Karpas-422 (cell line): ENCODE results near the gene CPT1C. TPM values are rescaled to one million over a fixed set of nuclear protein-coding genes. Genes with fewer than 3 reads are reported as not detected.

Experiments used
- DNase-seq: peaks from one replicate; pipeline ENCODE4 v3.0.0-alpha.2; 2015
- H2AFZ ChIP-seq: fragments of 200-600 bp; sonication (generic); 2 replicates; pipeline ENCODE4 v1.6.1; 2014; ENCODE audit warnings: antibody characterized with exemption, low read length, mixed read lengths
- H3K27ac ChIP-seq: fragments of 200-600 bp; sonication (generic); 2 replicates; pipeline ENCODE4 v1.5.1; 2014; ENCODE audit warnings: mild to moderate bottlenecking, low read length, moderate library complexity
- H3K27me3 ChIP-seq: fragments of 200-600 bp; sonication (generic); 2 replicates; pipeline ENCODE4 v1.6.1; 2014; ENCODE audit warnings: low read length, mixed read lengths
- H3K36me3 ChIP-seq: fragments of 200-600 bp; sonication (generic); 2 replicates; pipeline ENCODE4 v1.6.1; 2014; ENCODE audit warnings: low read length, mixed read lengths; ENCODE audit not compliant: insufficient read depth
- H3K4me1 ChIP-seq: fragments of 200-600 bp; sonication (generic); 2 replicates; pipeline ENCODE4 v1.6.1; 2014; ENCODE audit warnings: mild to moderate bottlenecking, low read length, mixed read lengths
- H3K4me2 ChIP-seq: fragments of 200-600 bp; sonication (generic); 2 replicates; pipeline ENCODE4 v1.6.1; 2014; ENCODE audit warnings: low read length, low read depth, mild to moderate bottlenecking; ENCODE audit not compliant: poor library complexity, severe bottlenecking
- H3K4me3 ChIP-seq: fragments of 200-600 bp; sonication (generic); 2 replicates; pipeline ENCODE4 v1.5.1; 2014; ENCODE audit warnings: mild to moderate bottlenecking, antibody characterized with exemption, low read length, mixed read lengths
- H3K79me2 ChIP-seq: fragments of 200-600 bp; sonication (generic); 2 replicates; pipeline ENCODE4 v1.6.1; 2014; ENCODE audit warnings: mild to moderate bottlenecking, low read length, mixed read lengths
- H3K9ac ChIP-seq: fragments of 200-600 bp; sonication (generic); 2 replicates; pipeline ENCODE4 v1.6.0; 2014; ENCODE audit warnings: low read length
- H3K9me2 ChIP-seq: fragments of 200-600 bp; sonication (generic), shearing (Covaris generic); replicated peaks from 2 replicates; pipeline ENCODE4 v1.6.0; 2014; ENCODE audit warnings: mild to moderate bottlenecking, low read length, moderate library complexity; ENCODE audit not compliant: insufficient read depth
- H3K9me3 ChIP-seq: fragments of 300-700, 200-600 bp; sonication (generic); 2 replicates; pipeline ENCODE4 v1.6.1; 2014; ENCODE audit warnings: low read length, mixed read lengths
- H4K20me1 ChIP-seq: fragments of 200-600 bp; sonication (generic); 2 replicates; pipeline ENCODE4 v1.6.1; 2014; ENCODE audit warnings: mild to moderate bottlenecking, antibody characterized with exemption, low read length, low read depth; ENCODE audit not compliant: insufficient read depth
- small RNA-seq: library from RNA; depleted of rRNA; stranded (forward); fragments of <200 nt; gene quantifications from one replicate; pipeline ENCODE3, GENCODE V24; 2014
- total RNA-seq: library from RNA; depleted of rRNA; stranded (reverse); fragments of >200 nt; shearing (Covaris generic); gene quantifications from 2 replicates; pipeline ENCODE4 v1.2.3, GENCODE V29; 2014; ENCODE audit warnings: low replicate concordance; rRNA removed

The CPT1C gene
- total RNA-seq, 1 experiment from 2014 or later, result 0.26 TPM

GRCh38 chr19:49758292-49758691, 67.4 kb downstream of the CPT1C start:
- Histone ChIP-seq H3K9me2 (no peaks in the 10 kb centered on the region), H3K27ac (no peak overlapping the region), H4K20me1 (no peaks in the 10 kb centered on the region), H3K27me3 (no peaks in the 10 kb centered on the region), H2AFZ (no peak overlapping the region; the same call in 1 of the 2 replicates), H3K4me1 (peaks cover 12% of the 10 kb centered on the region), H3K9me3 (peaks cover 10% of the 10 kb centered on the region; the same call in 1 of the 2 replicates), H3K4me2 (no peak overlapping the region), H3K36me3 (no peaks in the 10 kb centered on the region), H3K4me3 (no peak overlapping the region), H3K9ac (0 out of 2 replicates have a peak overlapping the region, but pooled peaks have one; percentile 24), H3K79me2 (no peaks in the 10 kb centered on the region)
- DNase-seq, result no peak

- Histone ChIP-seq H3K4me2 (peak overlapping the region; percentile 67), H3K9me2 (no peaks in the 10 kb centered on the region), H3K27me3 (no peaks in the 10 kb centered on the region), H3K4me3 (peak overlapping the region; percentile 51; the same call in 1 of the 2 replicates), H3K9me3 (peaks cover 4% of the 10 kb centered on the region; the same call in 1 of the 2 replicates), H3K79me2 (no peaks in the 10 kb centered on the region), H3K9ac (peak overlapping the region; percentile 60), H2AFZ (peak overlapping the region; percentile 79), H4K20me1 (no peaks in the 10 kb centered on the region), H3K4me1 (peaks cover 22% of the 10 kb centered on the region), H3K36me3 (no peaks in the 10 kb centered on the region), H3K27ac (peak overlapping the region; percentile 8; the same call in 1 of the 2 replicates)
- no peak for DNase-seq
Measured at GRCh38 chr19:49761249-49761624, 70.3 kb downstream of the CPT1C start.

GRCh38 chr19:49761625-49762311, 70.9 kb downstream of the CPT1C start:
- Histone ChIP-seq H2AFZ (peak overlapping the region; percentile 79), H4K20me1 (no peaks in the 10 kb centered on the region), H3K36me3 (no peaks in the 10 kb centered on the region), H3K9ac (peak overlapping the region; percentile 60), H3K4me1 (peaks cover 22% of the 10 kb centered on the region), H3K4me3 (peak overlapping the region; percentile 51; the same call in 1 of the 2 replicates), H3K9me3 (no peaks in the 10 kb centered on the region), H3K27me3 (no peaks in the 10 kb centered on the region), H3K4me2 (peak overlapping the region; percentile 67), H3K27ac (peak overlapping the region; percentile 8; the same call in 1 of the 2 replicates), H3K79me2 (no peaks in the 10 kb centered on the region), H3K9me2 (no peaks in the 10 kb centered on the region)
- peak; percentile 85 for DNase-seq

GRCh38 chr19:49763230-49763629, 72.3 kb downstream of the CPT1C start, which contains the start of gene TSKS:
Gene TSKS (minus strand): TSS chr19:49763306. CDS start chr19:49763247, 59 bp downstream.
- DNase-seq, result no peak
- H3K9ac ChIP-seq, result peak within 1 kb of the TSS; percentile 60
- peaks cover 9% of the 10 kb centered on the region; the same call in 1 of the 2 replicates for H4K20me1 ChIP-seq
- H3K36me3 ChIP-seq, result no peaks in the 10 kb centered on the region
- no peaks in the 10 kb centered on the region for H3K9me3 ChIP-seq
- peak within 1 kb of the TSS; percentile 67 for H3K4me2 ChIP-seq
- H3K4me3 ChIP-seq, result peak within 1 kb of the TSS; percentile 51; the same call in 1 of the 2 replicates
- no peaks in the 10 kb centered on the region for H3K27me3 ChIP-seq
- peak within 1 kb of the TSS; percentile 79 for H2AFZ ChIP-seq
- H3K27ac ChIP-seq, result no peak within 1 kb of the TSS
- H3K4me1 ChIP-seq, result peaks cover 29% of the 10 kb centered on the region
- no peaks in the 10 kb centered on the region for H3K9me2 ChIP-seq
- peaks cover 14% of the 10 kb centered on the region for H3K79me2 ChIP-seq

Small RNA genes within 50 kb of the gene (small RNA-seq; reads per million reads assigned to genes)
- not detected for gene MIR5088

Other genes with a start within 250 kb of the CPT1C start
- gene SLC17A7, start 249.6 kb upstream of the CPT1C start, total RNA-seq, result 0.47 and 0.63 TPM in 2 replicates
- 163 and 223 TPM in 2 replicates for gene PIH1D1, start 239.3 kb upstream of the CPT1C start, total RNA-seq
- gene ALDH16A1, start 237.9 kb upstream of the CPT1C start, total RNA-seq, result 15.9 and 83.3 TPM in 2 replicates
- gene FLT3LG, start 216.9 kb upstream of the CPT1C start, total RNA-seq, result 18.8 and 19.3 TPM in 2 replicates
- 6,359 and 8,659 TPM in 2 replicates for gene RPL13A, start 203.5 kb upstream of the CPT1C start, total RNA-seq
- 6,857 and 9,247 TPM in 2 replicates for gene RPS11, start 194.7 kb upstream of the CPT1C start, total RNA-seq
- gene FCGRT, start 178.5 kb upstream of the CPT1C start, total RNA-seq, result 1.8 and 3.5 TPM in 2 replicates
- gene RCN3, start 163.1 kb upstream of the CPT1C start, total RNA-seq, result 0.22 TPM in 1 of 2 replicates, not detected in the other
- gene NOSIP, start 110.6 kb upstream of the CPT1C start, total RNA-seq, result 68.5 and 136 TPM in 2 replicates
- gene PRRG2, start 109.8 kb upstream of the CPT1C start, total RNA-seq, result 1.3 and 3.8 TPM in 2 replicates
- 8.7 and 12.8 TPM in 2 replicates for gene PRR12, start 99.9 kb upstream of the CPT1C start, total RNA-seq
- gene RRAS, start 51.0 kb upstream of the CPT1C start, total RNA-seq, result 0.22 and 1.8 TPM in 2 replicates
- gene SCAF1, start 48.9 kb upstream of the CPT1C start, total RNA-seq, result 8.3 and 19.6 TPM in 2 replicates
- 78.2 and 293 TPM in 2 replicates for gene IRF3, start 25.3 kb upstream of the CPT1C start, total RNA-seq
- 25.6 and 35.4 TPM in 2 replicates for gene BCL2L12, start 25.2 kb upstream of the CPT1C start, total RNA-seq
- 293 and 522 TPM in 2 replicates for gene PRMT1, start 13.8 kb upstream of the CPT1C start, total RNA-seq
- 4.0 and 12.0 TPM in 2 replicates for gene ADM5, start 1.5 kb upstream of the CPT1C start, total RNA-seq
- 5.7 and 17.9 TPM in 2 replicates for gene TSKS, start 72.2 kb downstream of the CPT1C start, total RNA-seq
- 32.4 and 54.7 TPM in 2 replicates for gene AP2A1, start 75.9 kb downstream of the CPT1C start, total RNA-seq
- 15.8 and 38.3 TPM in 2 replicates for gene FUZ, start 122.2 kb downstream of the CPT1C start, total RNA-seq
- 37.8 and 40.5 TPM in 2 replicates for gene MED25, start 127.2 kb downstream of the CPT1C start, total RNA-seq
- gene PTOV1, start 160.0 kb downstream of the CPT1C start, total RNA-seq, result 67.8 and 114 TPM in 2 replicates
- gene PNKP, start 176.5 kb downstream of the CPT1C start, total RNA-seq, result 49.4 and 101 TPM in 2 replicates
- 8.2 and 8.9 TPM in 2 replicates for gene AKT1S1, start 186.2 kb downstream of the CPT1C start, total RNA-seq
- gene TBC1D17, start 186.6 kb downstream of the CPT1C start, total RNA-seq, result 13.6 and 17.8 TPM in 2 replicates
- gene IL4I1, start 205.8 kb downstream of the CPT1C start, total RNA-seq, result not detected in 2 replicates
- gene ATF5, start 238.1 kb downstream of the CPT1C start, total RNA-seq, result 454 and 537 TPM in 2 replicates
- gene NUP62, start 238.4 kb downstream of the CPT1C start, total RNA-seq, result 35.0 and 37.9 TPM in 2 replicates